K562 (cell line): ENCODE measurements around the gene C19orf12. TPM values are rescaled to one million over a fixed set of nuclear protein-coding genes. Genes with fewer than 3 reads are reported as not detected.

Experiments used
- ATAC-seq: fragments of 200-7000 bp; cut with Tn5 transposase; 3 replicates; pipeline ENCODE4 v1.9.1; 2020; ENCODE audit warnings: moderate library complexity
- BruUV-seq: library from RNA; stranded (reverse); fragments of 400-500 nt; replicated peaks from 2 replicates; lab custom pipeline; 2021; lab: Mats Ljungman, UMichigan
- CTCF ChIA-PET: fragments of 300-600 bp; formaldehyde crosslinking; extraction: SDS; loops from one replicate; lab custom pipeline; 2021; ENCODE audit warnings: low intra/inter-chr PET ratio; lab: Yijun Ruan, JAX
- POLR2A ChIA-PET: fragments of 300-600, 350-650 bp; sonication (Branson Sonifier 250); formaldehyde crosslinking; extraction: SDS; loops from one replicate; lab custom pipeline; 2021; ENCODE audit warnings: antibody characterized with exemption, inconsistent platforms; lab: Yijun Ruan, JAX
- DNase-seq, 4 experiments: peaks; one replicate each; pipeline versions ENCODE4 v3.0.0 to v3.0.0-alpha.2; 2011 to 2018; ENCODE audit warnings: low spot score in 3 of 4, mixed read lengths in 3 of 4; ENCODE audit errors: extremely low read depth in 1 of 4
- FAIRE-seq: peaks from 2 replicates; lab custom pipeline; 2011; peaks lifted over from hg19 to GRCh38; lab: Jason Lieb, UNC
- H2AFZ ChIP-seq: 2 replicates; pipeline ENCODE4 v1.6.0; 2011; ENCODE audit warnings: low read depth, low read length, control low read depth, inconsistent platforms
- H3K27ac ChIP-seq: fragments of 200-600 bp; 3 replicates; pipeline ENCODE4 v1.8.0; 2011; ENCODE audit warnings: low read depth, mild to moderate bottlenecking, control low read depth, inconsistent platforms, low read length, moderate library complexity, mixed read lengths; ENCODE audit errors: extremely low read depth
- H3K27me3 ChIP-seq, 2 experiments: fragments of 300-600 bp in 1 of 2; 2 replicates in 1 of 2; 3 replicates in 1 of 2; pipeline versions ENCODE4 v1.6.0 to v1.8.0; 2011; ENCODE audit warnings: inconsistent platforms in 2 of 2, low read length in 2 of 2, mild to moderate bottlenecking in 1 of 2, mixed read lengths in 1 of 2, moderate library complexity in 1 of 2; ENCODE audit not compliant: control insufficient read depth in 2 of 2, insufficient read depth in 2 of 2
- H3K36me3 ChIP-seq: fragments of 300-600 bp; 3 replicates; pipeline ENCODE4 v1.8.0; 2011; ENCODE audit warnings: mild to moderate bottlenecking, low read length, inconsistent platforms; ENCODE audit not compliant: control insufficient read depth, insufficient read depth
- H3K4me1 ChIP-seq, 2 experiments: fragments of 200-600 bp in 1 of 2; replicated peaks in 1 of 2; 2 replicates in 1 of 2; 3 replicates in 1 of 2; pipeline versions ENCODE4 v1.5.1 to v1.8.0; 2011; ENCODE audit warnings: inconsistent platforms in 2 of 2, low read length in 2 of 2, mild to moderate bottlenecking in 1 of 2, mixed read lengths in 1 of 2, moderate library complexity in 1 of 2; ENCODE audit not compliant: control insufficient read depth in 2 of 2, insufficient read depth in 2 of 2
- H3K4me2 ChIP-seq: 2 replicates; pipeline ENCODE4 v1.6.1; 2011; ENCODE audit warnings: low read length, control low read depth, inconsistent platforms, mixed read lengths; ENCODE audit not compliant: insufficient read depth
- H3K4me3 ChIP-seq: fragments of 200-600 bp; sonication (generic), shearing (Covaris generic); 2 replicates; pipeline ENCODE4 v1.5.1; 2016; ENCODE audit warnings: control low read depth, inconsistent platforms
- H3K79me2 ChIP-seq: fragments of 200-600 bp; 3 replicates; pipeline ENCODE4 v1.8.0; 2011; ENCODE audit warnings: low read length, inconsistent platforms; ENCODE audit not compliant: control insufficient read depth, insufficient read depth
- H3K9ac ChIP-seq, 2 experiments: 2 replicates each; pipeline versions ENCODE4 v1.6.0 to v1.6.1; 2011; ENCODE audit warnings: low read depth in 2 of 2, low read length in 2 of 2, control low read depth in 1 of 2, inconsistent platforms in 1 of 2, mild to moderate bottlenecking in 1 of 2, mixed read lengths in 1 of 2; ENCODE audit not compliant: insufficient read depth in 1 of 2
- H3K9me1 ChIP-seq: one replicate; pipeline ENCODE4 v1.6.0; 2011; ENCODE audit warnings: inconsistent platforms, mild to moderate bottlenecking, low read length, moderate library complexity; ENCODE audit not compliant: control insufficient read depth, insufficient read depth
- H3K9me3 ChIP-seq: replicated peaks from 2 replicates; pipeline ENCODE4 v1.5.1; 2011; ENCODE audit warnings: low read depth, low read length, inconsistent platforms; ENCODE audit not compliant: control insufficient read depth, insufficient read depth
- H4K20me1 ChIP-seq: replicated peaks from 2 replicates; pipeline ENCODE4 v1.6.1; 2011; ENCODE audit warnings: low read length, inconsistent platforms, mixed read lengths; ENCODE audit not compliant: control insufficient read depth, insufficient read depth
- BCOR ChIP-seq: fragments of 450-650 bp; IDR thresholded peaks from 2 replicates; pipeline ENCODE4 v1.6.1; 2016
- CREB1 ChIP-seq, 2 experiments: sonication (generic) in 1 of 2; formaldehyde crosslinking in 1 of 2; IDR thresholded peaks; 2 replicates each; pipeline versions ENCODE4 v1.6.1 to v1.8.0; 2012 to 2022; ENCODE audit warnings: inconsistent platforms in 1 of 2, mild to moderate bottlenecking in 1 of 2, missing genetic modification reagents in 1 of 2, moderate library complexity in 1 of 2
- ETV1 ChIP-seq: fragments of 450-650 bp; conservative IDR thresholded peaks from 2 replicates; pipeline ENCODE4 v1.6.1; 2016; ENCODE audit warnings: missing genetic modification characterization, control low read depth, low read depth, missing compliant biosample characterization
- GATA2 ChIP-seq: sonication (generic); formaldehyde crosslinking; IDR thresholded peaks from 2 replicates; pipeline ENCODE4 v1.4.0; 2020; ENCODE audit warnings: mild to moderate bottlenecking, missing genetic modification reagents
- RBM34 ChIP-seq: fragments of 200-400 bp; formaldehyde crosslinking; IDR thresholded peaks from 2 replicates; pipeline ENCODE4 v1.6.1; 2018; ENCODE audit warnings: low read length, borderline replicate concordance; ENCODE audit not compliant: insufficient read depth
- WGBS: fragments of 100-300 bp; shearing (Covaris generic); methylation state at CpG from one replicate; pipeline ENCODE4 v1.1.6; 2016; ENCODE audit warnings: low coverage, mixed read lengths; ENCODE audit not compliant: insufficient coverage; ENCODE audit errors: missing lambda C conversion rate; 5-methylcytosine and 5-hydroxymethylcytosine counted together
- in situ Hi-C: fragments of 300-500 bp; cut with MboI; formaldehyde crosslinking; loops from 4 replicates; pipeline ENCODE4 v1.15.0; 2018; ENCODE audit warnings: inconsistent platforms, mixed read lengths
- intact Hi-C: fragments of 100-400 bp; cut with micrococcal nuclease; formaldehyde crosslinking; loops from 2 replicates; pipeline ENCODE4 v1.14.2; 2022
- polyA plus RNA-seq, 8 experiments: library from polyadenylated mRNA; depleted of rRNA in 4 of 8; stranded (reverse) in 5 of 8; unstranded in 3 of 8; fragments of >200 nt; fragmentation: Nextera tagmentation in 2 of 8; fragmentation: Illumina TruSeq in 1 of 8; extraction: Ambion mirVana in 2 of 8; extraction: Trizol in 1 of 8; gene quantifications; 2 replicates each; pipeline versions ENCODE4 v1.2.1 to v1.2.3, GENCODE V29; 2011 to 2014; ENCODE audit warnings: inconsistent platforms in 1 of 8, missing spikeins in 1 of 8
- total RNA-seq, 7 experiments: library from RNA; depleted of rRNA in 6 of 7; stranded (reverse); fragments of >200 nt in 6 of 7; fragmentation: Illumina TruSeq in 2 of 7; extraction: Trizol in 2 of 7; gene quantifications; 2 replicates each; pipeline versions ENCODE4 v1.2.1 to v1.2.3, GENCODE V29; 2011 to 2021; ENCODE audit warnings: low replicate concordance in 1 of 7
- TF ChIP-seq, protein P1 (sequence below): sonication (generic); formaldehyde crosslinking; IDR thresholded peaks from 2 replicates; pipeline ENCODE4 v1.8.0; 2023; ENCODE audit warnings: missing genetic modification reagents, mild to moderate bottlenecking, borderline replicate concordance

The C19orf12 gene
- total and polyA plus RNA-seq, 9 of the 15 experiments (the other 6 are each of a cell fraction or from before 2014, with no cell fraction given), result 1.9 to 14.5 (median 10.2) TPM

DNA sequence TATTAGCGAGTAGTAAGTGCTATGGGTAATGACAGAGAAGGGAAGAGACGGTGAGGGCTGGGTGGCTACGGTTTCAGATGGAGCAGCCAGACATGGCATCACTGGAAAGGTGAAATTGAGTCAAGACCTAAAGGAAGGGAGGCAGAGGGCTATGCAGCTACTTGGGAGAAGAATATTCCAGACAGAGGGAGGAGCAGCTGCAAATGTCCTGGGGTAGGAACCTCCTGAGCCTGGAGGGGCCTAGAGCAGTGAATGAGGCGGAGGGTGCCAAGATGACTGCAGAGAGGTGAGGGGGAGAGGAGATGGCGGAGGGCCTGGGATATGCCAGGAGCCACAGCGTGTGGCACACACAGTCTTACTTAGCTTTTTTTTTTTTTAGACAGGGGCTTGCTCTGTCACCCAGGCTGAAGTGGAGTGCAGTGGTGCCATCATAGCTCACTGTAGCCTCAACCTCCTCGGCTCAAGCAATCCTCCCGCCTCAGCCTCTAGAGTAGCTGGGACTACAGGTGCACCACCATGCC lies 28.7 kb downstream of the C19orf12 start:
- no peaks in the 10 kb centered on the region for H3K36me3 ChIP-seq
- ChIA-PET CTCF (no interaction called here), POLR2A (interaction anchor here (0.9 to 1.3 kb wide), 2 partner anchors 8 to 21 kb away, joined by 3 to 6 read pairs; partner anchors contain the start of gene PLEKHF1)
- no peak overlapping the region for H3K9ac ChIP-seq
- no peaks in the 10 kb centered on the region for H3K9me1 ChIP-seq
- H3K27ac ChIP-seq, result no peak overlapping the region; the same call in 2 of the 3 replicates
- H3K79me2 ChIP-seq, result no peaks in the 10 kb centered on the region
- no peak for FAIRE-seq
- no peak for ATAC-seq
- no peaks in the 10 kb centered on the region for H3K27me3 ChIP-seq
- no peak overlapping the region for H3K4me3 ChIP-seq
- no peak overlapping the region for H3K4me2 ChIP-seq
- 87% methylated on average over 8 of the region's 8 CpGs for WGBS
- peaks cover 13 to 29% of the 10 kb centered on the region in 2 experiments; a peak in 4 of 5 replicates for H3K4me1 ChIP-seq
- DNase-seq, result no peak
- BruUV-seq, result no TSS peak
- no peak overlapping the region for H2AFZ ChIP-seq
- intact Hi-C loops, result no loop called here
- H4K20me1 ChIP-seq, result no peaks in the 10 kb centered on the region
- TF ChIP-seq GATA2 (CRISPR knock-in tag) (no peak), BCOR (0 out of 2 replicates have a peak, but pooled peaks have one; percentile 9), RBM34 (no peak)
- in situ Hi-C loops, result no loop called here
- H3K9me3 ChIP-seq, result peaks cover 6% of the 10 kb centered on the region; the same call in 1 of the 2 replicates

DNA sequence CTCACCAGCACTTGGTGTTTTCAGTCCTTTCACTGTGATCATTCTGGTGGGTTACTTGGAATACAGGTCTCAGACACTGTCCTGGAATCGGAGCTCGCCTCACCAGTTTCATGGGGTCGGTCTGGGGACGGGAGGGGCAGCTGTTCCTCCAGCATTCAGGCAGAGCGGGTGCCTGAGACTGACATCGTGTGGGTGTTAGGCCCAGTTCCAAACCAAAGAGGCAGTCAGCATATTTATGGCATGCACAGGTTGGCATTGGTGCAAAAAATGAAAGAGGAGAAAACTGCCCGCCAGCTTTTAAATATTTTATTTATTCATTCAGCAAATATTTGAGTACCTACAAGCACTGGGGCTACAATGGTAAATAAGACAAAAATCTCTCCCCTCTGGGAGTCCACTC lies 29.7 kb downstream of the C19orf12 start:
- POLR2A ChIA-PET, result interaction anchor here (0.8 to 1.3 kb wide), 2 partner anchors 20 to 79 kb away, joined by 3 read pairs; partner anchors contain the start of genes PLEKHF1 and POP4
- TF ChIP-seq CREB1 (IDR thresholded peaks at IDR 0.05) (no peak), CREB1 (CRISPR knock-in tag; IDR thresholded peaks at IDR 0.05) (no peak), ETV1 (tag) (no peak)
- TF ChIP-seq, protein P1, sequence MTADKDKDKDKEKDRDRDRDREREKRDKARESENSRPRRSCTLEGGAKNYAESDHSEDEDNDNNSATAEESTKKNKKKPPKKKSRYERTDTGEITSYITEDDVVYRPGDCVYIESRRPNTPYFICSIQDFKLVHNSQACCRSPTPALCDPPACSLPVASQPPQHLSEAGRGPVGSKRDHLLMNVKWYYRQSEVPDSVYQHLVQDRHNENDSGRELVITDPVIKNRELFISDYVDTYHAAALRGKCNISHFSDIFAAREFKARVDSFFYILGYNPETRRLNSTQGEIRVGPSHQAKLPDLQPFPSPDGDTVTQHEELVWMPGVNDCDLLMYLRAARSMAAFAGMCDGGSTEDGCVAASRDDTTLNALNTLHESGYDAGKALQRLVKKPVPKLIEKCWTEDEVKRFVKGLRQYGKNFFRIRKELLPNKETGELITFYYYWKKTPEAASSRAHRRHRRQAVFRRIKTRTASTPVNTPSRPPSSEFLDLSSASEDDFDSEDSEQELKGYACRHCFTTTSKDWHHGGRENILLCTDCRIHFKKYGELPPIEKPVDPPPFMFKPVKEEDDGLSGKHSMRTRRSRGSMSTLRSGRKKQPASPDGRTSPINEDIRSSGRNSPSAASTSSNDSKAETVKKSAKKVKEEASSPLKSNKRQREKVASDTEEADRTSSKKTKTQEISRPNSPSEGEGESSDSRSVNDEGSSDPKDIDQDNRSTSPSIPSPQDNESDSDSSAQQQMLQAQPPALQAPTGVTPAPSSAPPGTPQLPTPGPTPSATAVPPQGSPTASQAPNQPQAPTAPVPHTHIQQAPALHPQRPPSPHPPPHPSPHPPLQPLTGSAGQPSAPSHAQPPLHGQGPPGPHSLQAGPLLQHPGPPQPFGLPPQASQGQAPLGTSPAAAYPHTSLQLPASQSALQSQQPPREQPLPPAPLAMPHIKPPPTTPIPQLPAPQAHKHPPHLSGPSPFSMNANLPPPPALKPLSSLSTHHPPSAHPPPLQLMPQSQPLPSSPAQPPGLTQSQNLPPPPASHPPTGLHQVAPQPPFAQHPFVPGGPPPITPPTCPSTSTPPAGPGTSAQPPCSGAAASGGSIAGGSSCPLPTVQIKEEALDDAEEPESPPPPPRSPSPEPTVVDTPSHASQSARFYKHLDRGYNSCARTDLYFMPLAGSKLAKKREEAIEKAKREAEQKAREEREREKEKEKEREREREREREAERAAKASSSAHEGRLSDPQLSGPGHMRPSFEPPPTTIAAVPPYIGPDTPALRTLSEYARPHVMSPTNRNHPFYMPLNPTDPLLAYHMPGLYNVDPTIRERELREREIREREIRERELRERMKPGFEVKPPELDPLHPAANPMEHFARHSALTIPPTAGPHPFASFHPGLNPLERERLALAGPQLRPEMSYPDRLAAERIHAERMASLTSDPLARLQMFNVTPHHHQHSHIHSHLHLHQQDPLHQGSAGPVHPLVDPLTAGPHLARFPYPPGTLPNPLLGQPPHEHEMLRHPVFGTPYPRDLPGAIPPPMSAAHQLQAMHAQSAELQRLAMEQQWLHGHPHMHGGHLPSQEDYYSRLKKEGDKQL (CRISPR knock-in tag), result no peak

More for the DNA sequence above, 29.7 kb downstream of the C19orf12 start:
- Histone ChIP-seq H3K4me1 (peaks cover 20 to 24% of the 10 kb centered on the region in 2 experiments; a peak in 4 of 5 replicates), H2AFZ (0 out of 2 replicates have a peak overlapping the region, but pooled peaks have one; percentile 9), H3K4me3 (no peak overlapping the region), H3K36me3 (no peaks in the 10 kb centered on the region), H3K27ac (no peak overlapping the region), H3K27me3 (no peaks in the 10 kb centered on the region), H3K79me2 (no peaks in the 10 kb centered on the region), H3K9me3 (peaks cover under 1% of the 10 kb centered on the region; the same call in 1 of the 2 replicates), H4K20me1 (no peaks in the 10 kb centered on the region), H3K9me1 (no peaks in the 10 kb centered on the region), H3K4me2 (no peak overlapping the region), H3K9ac (no peak overlapping the region)
- intact Hi-C loops, result no loop called here
- DNase-seq (no peak), FAIRE-seq (no peak), ATAC-seq (no peak)
- WGBS, result 88% methylated on average over 7 of the region's 7 CpGs
- in situ Hi-C loops, result no loop called here
- BruUV-seq, result no TSS peak
- CTCF ChIA-PET, result no interaction called here
